H1 (cell line): ENCODE data around the gene IL12B. TPM values are rescaled to one million over a fixed set of nuclear protein-coding genes. Genes with fewer than 3 reads are reported as not detected.
"Not testable (repeated sequence)": the region's sequence is repeated elsewhere in the genome, so short reads cannot be mapped to it uniquely, and the experiment has no call there.

ENCODE experiments used
- CTCF ChIA-PET: fragments of 300-600 bp; sonication (Branson Sonifier 250); formaldehyde crosslinking; loops from one replicate; lab custom pipeline; 2021; ENCODE audit not compliant: partially characterized antibody; lab: Charles Lee
- POLR2A ChIA-PET: fragments of 300-600 bp; sonication (Branson Sonifier 250); formaldehyde crosslinking; loops from one replicate; lab custom pipeline; 2021; ENCODE audit warnings: inconsistent platforms; ENCODE audit not compliant: partially characterized antibody; lab: Charles Lee
- DNase-seq, 2 experiments: peaks; one replicate each; pipeline versions ENCODE4 v3.0.0 to v3.0.0-alpha.2; 2010 to 2022; ENCODE audit warnings: low spot score in 2 of 2, low read depth in 1 of 2, mixed read lengths in 1 of 2
- FAIRE-seq: peaks from 2 replicates; lab custom pipeline; 2011; peaks lifted over from hg19 to GRCh38; lab: Jason Lieb, UNC
- H2AFZ ChIP-seq: 2 replicates; pipeline ENCODE4 v1.8.1; 2012; ENCODE audit warnings: low read length, inconsistent platforms
- H2AK5ac ChIP-seq: 2 replicates; pipeline ENCODE4 v1.6.1; 2013; ENCODE audit warnings: low read depth, low read length
- H2BK120ac ChIP-seq: replicated peaks from 2 replicates; pipeline ENCODE3; 2013; ENCODE audit warnings: low read depth, low read length, inconsistent platforms
- H2BK12ac ChIP-seq: 2 replicates; pipeline ENCODE4 v1.6.1; 2013; ENCODE audit warnings: low read depth, low read length
- H2BK15ac ChIP-seq: 2 replicates; pipeline ENCODE4 v1.6.1; 2013; ENCODE audit warnings: low read length
- H2BK20ac ChIP-seq: 2 replicates; pipeline ENCODE4 v1.6.1; 2013; ENCODE audit warnings: low read length
- H2BK5ac ChIP-seq: 2 replicates; pipeline ENCODE4 v1.6.1; 2013; ENCODE audit warnings: low read depth, low read length
- H3K14ac ChIP-seq: 2 replicates; pipeline ENCODE4 v1.6.1; 2013; ENCODE audit warnings: inconsistent platforms; ENCODE audit not compliant: insufficient read length
- H3K18ac ChIP-seq: 2 replicates; pipeline ENCODE4 v1.6.1; 2013; ENCODE audit warnings: low read length; ENCODE audit errors: extremely low read depth
- H3K23ac ChIP-seq: 2 replicates; pipeline ENCODE4 v1.6.1; 2013; ENCODE audit warnings: inconsistent platforms; ENCODE audit not compliant: insufficient read length
- H3K23me2 ChIP-seq: 2 replicates; pipeline ENCODE4 v1.6.1; 2013; ENCODE audit warnings: low read depth, low read length
- H3K27ac ChIP-seq: 2 replicates; pipeline ENCODE4 v1.6.1; 2011; ENCODE audit warnings: low read depth, low read length, inconsistent platforms
- H3K27me3 ChIP-seq, 4 experiments: replicated peaks in 1 of 4; 1 replicate in 1 of 4; 2 replicates in 3 of 4; pipeline versions ENCODE4 v1.6.1 to v1.8.1; 2011 to 2013; ENCODE audit warnings: low read length in 3 of 4, mild to moderate bottlenecking in 3 of 4, inconsistent platforms in 2 of 4, mixed read lengths in 2 of 4, moderate library complexity in 1 of 4; ENCODE audit not compliant: control insufficient read depth in 3 of 4, insufficient read depth in 3 of 4; ENCODE audit errors: extremely low read depth in 1 of 4
- H3K36me3 ChIP-seq, 4 experiments: 2 replicates each; pipeline versions ENCODE4 v1.6.1 to v1.8.1; 2011 to 2013; ENCODE audit warnings: mild to moderate bottlenecking in 4 of 4, low read length in 3 of 4, moderate library complexity in 2 of 4, control low read depth in 1 of 4, inconsistent platforms in 1 of 4; ENCODE audit not compliant: insufficient read depth in 4 of 4, control insufficient read depth in 2 of 4
- H3K4ac ChIP-seq: replicated peaks from 2 replicates; pipeline ENCODE3; 2013; ENCODE audit warnings: low read length, low read depth, mixed read lengths, inconsistent platforms; ENCODE audit not compliant: insufficient read length
- H3K4me1 ChIP-seq, 4 experiments: replicated peaks in 1 of 4; 1 replicate in 1 of 4; 2 replicates in 3 of 4; pipeline versions ENCODE4 v1.6.1 to v1.8.1; 2011 to 2013; ENCODE audit warnings: low read length in 3 of 4, inconsistent platforms in 2 of 4, mixed read lengths in 1 of 4; ENCODE audit not compliant: insufficient read depth in 4 of 4, control insufficient read depth in 3 of 4
- H3K4me2 ChIP-seq, 2 experiments: 2 replicates each; pipeline versions ENCODE4 v1.6.1 to v1.8.1; 2011 to 2013; ENCODE audit warnings: low read depth in 2 of 2, low read length in 2 of 2, control low read depth in 1 of 2, inconsistent platforms in 1 of 2, mild to moderate bottlenecking in 1 of 2; ENCODE audit not compliant: insufficient read depth in 1 of 2
- H3K4me3 ChIP-seq, 4 experiments: fragments of 200-600, 300-600 bp in 1 of 4; sonication (generic), shearing (Covaris generic), sonication (Bioruptor Twin) in 1 of 4; 2 replicates each; pipeline versions ENCODE4 v1.5.1 to v1.8.1; 2011 to 2016; ENCODE audit warnings: low read length in 4 of 4, low read depth in 3 of 4, control low read depth in 2 of 4, inconsistent platforms in 2 of 4, mild to moderate bottlenecking in 2 of 4, mixed read lengths in 1 of 4, moderate library complexity in 1 of 4; ENCODE audit not compliant: insufficient read depth in 2 of 4; ENCODE audit errors: extremely low read depth in 1 of 4
- H3K56ac ChIP-seq: replicated peaks from 2 replicates; pipeline ENCODE3; 2013; ENCODE audit warnings: low read depth, mild to moderate bottlenecking, mixed read lengths, low read length, inconsistent platforms; ENCODE audit not compliant: insufficient read length
- H3K79me1 ChIP-seq: 2 replicates; pipeline ENCODE4 v1.6.1; 2013; ENCODE audit warnings: low read depth, low read length, control low read depth
- H3K79me2 ChIP-seq, 2 experiments: 2 replicates each; pipeline versions ENCODE4 v1.6.1 to v1.8.1; 2012 to 2013; ENCODE audit warnings: low read length in 2 of 2, mild to moderate bottlenecking in 2 of 2, inconsistent platforms in 1 of 2; ENCODE audit not compliant: insufficient read depth in 2 of 2, control insufficient read depth in 1 of 2
- H3K9ac ChIP-seq, 4 experiments: replicated peaks in 1 of 4; 1 replicate in 1 of 4; 2 replicates in 3 of 4; pipeline versions ENCODE4 v1.6.1 to v1.8.1; 2011 to 2013; ENCODE audit warnings: low read depth in 3 of 4, low read length in 3 of 4, control low read depth in 2 of 4, mild to moderate bottlenecking in 2 of 4, moderate library complexity in 2 of 4, inconsistent platforms in 1 of 4; ENCODE audit errors: extremely low read depth in 1 of 4
- H3K9me3 ChIP-seq, 2 experiments: 2 replicates each; pipeline versions ENCODE4 v1.6.1 to v1.8.1; 2012 to 2013; ENCODE audit warnings: mild to moderate bottlenecking in 2 of 2, moderate library complexity in 2 of 2, control low read depth in 1 of 2, inconsistent platforms in 1 of 2, low read depth in 1 of 2, low read length in 1 of 2, mixed read lengths in 1 of 2; ENCODE audit not compliant: insufficient read depth in 2 of 2
- H4K20me1 ChIP-seq, 2 experiments: replicated peaks in 1 of 2; 2 replicates each; pipeline versions ENCODE3 to v1.8.1; 2011 to 2013; ENCODE audit warnings: inconsistent platforms in 2 of 2, low read length in 2 of 2, mild to moderate bottlenecking in 1 of 2; ENCODE audit not compliant: insufficient read depth in 2 of 2, control insufficient read depth in 1 of 2
- H4K5ac ChIP-seq: 2 replicates; pipeline ENCODE4 v1.6.1; 2013; ENCODE audit warnings: low read length, low read depth, mixed read lengths, inconsistent platforms; ENCODE audit not compliant: insufficient read length
- H4K8ac ChIP-seq: 2 replicates; pipeline ENCODE4 v1.8.0; 2013; ENCODE audit warnings: mild to moderate bottlenecking, moderate library complexity, low read length, inconsistent platforms; ENCODE audit not compliant: insufficient read depth; ENCODE audit errors: extremely low read depth
- H4K91ac ChIP-seq: replicated peaks from 2 replicates; pipeline ENCODE3; 2013; ENCODE audit warnings: low read length, mixed read lengths, inconsistent platforms; ENCODE audit not compliant: insufficient read length
- WGBS, 2 experiments: shearing (Covaris generic) in 1 of 2; methylation state at CpG; one replicate each; pipeline versions ENCODE4 v1.1.6 to v1.1.7; 2013 to 2015; ENCODE audit warnings: low lambda C conversion rate in 2 of 2, mixed read lengths in 2 of 2, inconsistent platforms in 1 of 2, low coverage in 1 of 2, missing lambda C conversion rate in 1 of 2; ENCODE audit not compliant: insufficient replicate concordance in 2 of 2, insufficient coverage in 1 of 2, insufficient read length in 1 of 2; ENCODE audit errors: extremely low coverage in 1 of 2, missing lambda C conversion rate in 1 of 2; 5-methylcytosine and 5-hydroxymethylcytosine counted together
- polyA plus RNA-seq, 7 experiments: library from polyadenylated mRNA; depleted of rRNA in 3 of 7; stranded (reverse) in 5 of 7; unstranded in 2 of 7; fragments of >200 nt in 5 of 7; fragments of 200-250 nt in 2 of 7; gene quantifications; 1 replicate in 5 of 7; 2 replicates in 1 of 7; 4 replicates in 1 of 7; pipeline versions ENCODE4 v1.2.1 to v1.2.3, GENCODE V29; 2011 to 2013; ENCODE audit warnings: missing spikeins in 2 of 7, mixed read lengths in 2 of 7
- small RNA-seq: library from polyadenylated mRNA; stranded (forward); fragments of <200 nt; extraction: miRNeasy Mini kit (QIAGEN cat#:217004); gene quantifications from one replicate; pipeline ENCODE3, GENCODE V24; 2013; ENCODE audit not compliant: insufficient read depth
- total RNA-seq: library from RNA; stranded (reverse); fragmentation: NEBNext Ultra II Directional; extraction: Animal tissue kit (Norgen Biotek cat#: 25700); gene quantifications from 2 replicates; pipeline ENCODE4 v1.2.1, GENCODE V29; 2021

Gene IL12B
- total and polyA plus RNA-seq, 2 of the 8 experiments (the other 6 are each of a cell fraction or from before 2014, with no cell fraction given), result not detected

DNA sequence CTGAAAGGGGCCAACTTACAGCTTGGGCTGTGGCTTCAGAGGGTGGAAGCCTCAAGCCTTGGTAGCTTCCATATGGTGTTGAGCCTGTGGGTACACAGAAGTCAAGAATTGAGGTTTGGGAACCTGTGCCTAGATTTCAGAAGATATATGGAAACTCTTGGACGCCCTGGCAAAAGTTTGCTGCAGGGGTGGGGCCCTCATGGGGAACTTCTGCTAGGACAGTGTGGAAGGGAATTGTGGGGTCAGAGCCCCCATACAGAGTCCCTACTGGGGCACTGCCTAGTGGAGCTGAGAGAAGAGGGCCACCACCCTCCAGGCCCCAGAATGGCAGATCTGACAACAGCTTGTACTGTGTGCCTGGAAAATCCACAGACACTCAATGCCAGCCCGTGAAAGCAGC lies 63.5 kb downstream of the IL12B start:
- H2BK15ac ChIP-seq, H3K27ac ChIP-seq, H2AK5ac ChIP-seq, H2BK120ac ChIP-seq, H3K56ac ChIP-seq, H2BK20ac ChIP-seq, H4K91ac ChIP-seq, FAIRE-seq, H2AFZ ChIP-seq, POLR2A ChIA-PET, H3K27me3 ChIP-seq, H3K9me3 ChIP-seq, H3K4me3 ChIP-seq, H3K4me2 ChIP-seq, H3K23me2 ChIP-seq, H3K14ac ChIP-seq, H3K23ac ChIP-seq, H2BK12ac ChIP-seq, H4K8ac ChIP-seq, H4K20me1 ChIP-seq, H3K4ac ChIP-seq, DNase-seq, H3K4me1 ChIP-seq, H3K79me1 ChIP-seq, H3K18ac ChIP-seq, H4K5ac ChIP-seq, H2BK5ac ChIP-seq, H3K9ac ChIP-seq: not testable (repeated sequence)
- Histone ChIP-seq H3K36me3 (peaks cover 0 to 30% (median 5%) of the 10 kb centered on the region in 4 experiments; a peak in 3 of 8 replicates), H3K79me2 (peaks cover 0 to 28% of the 10 kb centered on the region in 2 experiments; a peak in 2 of 4 replicates)
- 81% methylated on average over 2 of the region's 2 CpGs; no CpG with 5 or more reads in 1 of the 2 experiments for WGBS, 2 experiments
- CTCF ChIA-PET, result interaction anchor here (0.6 kb wide), 1 partner anchor 110 kb away, joined by 3 read pairs; no protein-coding TSS in a partner anchor

Small RNA genes within 50 kb of the gene (small RNA-seq; reads per million reads assigned to genes)
- not detected for gene RNU4ATAC2P

Other genes with a start within 250 kb of the IL12B start
- 0.10 and 0.15 TPM in 2 replicates for gene EBF1, start 230.6 kb downstream of the IL12B start, total RNA-seq
- 0.12 and 0.16 TPM in 2 replicates for gene EBF1, start 230.6 kb downstream of the IL12B start, polyA plus RNA-seq (2011; rRNA removed)
- gene RNF145, start 120.9 kb downstream of the IL12B start, total RNA-seq, result 70.9 and 72.5 TPM in 2 replicates
- 24.4 and 34.2 TPM in 2 replicates for gene RNF145, start 120.9 kb downstream of the IL12B start, polyA plus RNA-seq (2011; rRNA removed)
- 40.9 and 43.0 TPM in 2 replicates for gene UBLCP1, start 67.2 kb downstream of the IL12B start, total RNA-seq
- gene UBLCP1, start 67.2 kb downstream of the IL12B start, polyA plus RNA-seq (2011; rRNA removed), result 6.8 and 13.0 TPM in 2 replicates